Tibial nerve (tissue), 4 donors: ENCODE measurements around the gene HPSE2.

Experiments used
- EP300 ChIP-seq, 2 donors: sonication (generic); formaldehyde crosslinking; IDR thresholded peaks; one replicate each; pipeline ENCODE4 v1.6.1; 2017; ENCODE audit warnings: antibody characterized with exemption in 2 of 2, mild to moderate bottlenecking in 1 of 2
- POLR2A ChIP-seq, 2 donors: fragments of 450-650 bp; IDR thresholded peaks; one replicate each; pipeline ENCODE4 v1.6.1; 2017; ENCODE audit warnings: antibody characterized with exemption in 2 of 2, mild to moderate bottlenecking in 2 of 2, moderate library complexity in 2 of 2
- TF ChIP-seq, protein P1 (sequence below), 5 experiments: fragments of 200-600 bp in 3 of 5; fragments of 450-650 bp in 2 of 5; sonication (generic) in 3 of 5; IDR thresholded peaks; one replicate each; pipeline ENCODE4 v1.5.1; 2016 to 2019; ENCODE audit warnings: antibody characterized with exemption in 5 of 5, mild to moderate bottlenecking in 3 of 5, moderate library complexity in 2 of 5

GRCh38 chr10:98467506-98468318 is 767.9 kb downstream of the HPSE2 start:
- TF ChIP-seq POLR2A (IDR thresholded peaks at IDR 0.05) (no peak), EP300 (IDR thresholded peaks at IDR 0.05) (peak in 1 of 2 donors; percentile 29)
- TF ChIP-seq, protein P1, sequence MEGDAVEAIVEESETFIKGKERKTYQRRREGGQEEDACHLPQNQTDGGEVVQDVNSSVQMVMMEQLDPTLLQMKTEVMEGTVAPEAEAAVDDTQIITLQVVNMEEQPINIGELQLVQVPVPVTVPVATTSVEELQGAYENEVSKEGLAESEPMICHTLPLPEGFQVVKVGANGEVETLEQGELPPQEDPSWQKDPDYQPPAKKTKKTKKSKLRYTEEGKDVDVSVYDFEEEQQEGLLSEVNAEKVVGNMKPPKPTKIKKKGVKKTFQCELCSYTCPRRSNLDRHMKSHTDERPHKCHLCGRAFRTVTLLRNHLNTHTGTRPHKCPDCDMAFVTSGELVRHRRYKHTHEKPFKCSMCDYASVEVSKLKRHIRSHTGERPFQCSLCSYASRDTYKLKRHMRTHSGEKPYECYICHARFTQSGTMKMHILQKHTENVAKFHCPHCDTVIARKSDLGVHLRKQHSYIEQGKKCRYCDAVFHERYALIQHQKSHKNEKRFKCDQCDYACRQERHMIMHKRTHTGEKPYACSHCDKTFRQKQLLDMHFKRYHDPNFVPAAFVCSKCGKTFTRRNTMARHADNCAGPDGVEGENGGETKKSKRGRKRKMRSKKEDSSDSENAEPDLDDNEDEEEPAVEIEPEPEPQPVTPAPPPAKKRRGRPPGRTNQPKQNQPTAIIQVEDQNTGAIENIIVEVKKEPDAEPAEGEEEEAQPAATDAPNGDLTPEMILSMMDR (IDR thresholded peaks at IDR 0.05) = peak; percentile 66 to 87 (median 73)
